ENCODE measurements around the gene SLC41A3.
"Not testable (repeated sequence)": the region's sequence is repeated elsewhere in the genome, so short reads cannot be mapped to it uniquely, and the experiment has no call there.

The SLC41A3 gene

DNA sequence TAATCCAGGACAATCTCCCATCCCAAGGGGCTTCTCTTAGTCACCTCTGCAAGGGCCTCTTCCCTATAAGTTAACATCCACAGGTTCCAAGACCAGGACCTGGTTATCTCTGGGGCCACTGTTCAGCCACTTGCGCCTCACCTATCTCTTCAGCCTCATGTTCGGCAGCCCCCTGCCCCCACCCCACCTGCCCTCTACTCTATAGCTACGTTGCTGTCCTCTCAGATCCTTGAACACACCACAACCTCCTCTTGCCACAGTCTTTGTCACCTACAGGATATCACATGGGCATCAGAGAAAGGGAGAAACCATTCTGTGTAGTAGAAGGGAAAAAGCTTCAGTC lies 33.9 kb downstream of the SLC41A3 start:
- TF ChIP-seq, protein P1, sequence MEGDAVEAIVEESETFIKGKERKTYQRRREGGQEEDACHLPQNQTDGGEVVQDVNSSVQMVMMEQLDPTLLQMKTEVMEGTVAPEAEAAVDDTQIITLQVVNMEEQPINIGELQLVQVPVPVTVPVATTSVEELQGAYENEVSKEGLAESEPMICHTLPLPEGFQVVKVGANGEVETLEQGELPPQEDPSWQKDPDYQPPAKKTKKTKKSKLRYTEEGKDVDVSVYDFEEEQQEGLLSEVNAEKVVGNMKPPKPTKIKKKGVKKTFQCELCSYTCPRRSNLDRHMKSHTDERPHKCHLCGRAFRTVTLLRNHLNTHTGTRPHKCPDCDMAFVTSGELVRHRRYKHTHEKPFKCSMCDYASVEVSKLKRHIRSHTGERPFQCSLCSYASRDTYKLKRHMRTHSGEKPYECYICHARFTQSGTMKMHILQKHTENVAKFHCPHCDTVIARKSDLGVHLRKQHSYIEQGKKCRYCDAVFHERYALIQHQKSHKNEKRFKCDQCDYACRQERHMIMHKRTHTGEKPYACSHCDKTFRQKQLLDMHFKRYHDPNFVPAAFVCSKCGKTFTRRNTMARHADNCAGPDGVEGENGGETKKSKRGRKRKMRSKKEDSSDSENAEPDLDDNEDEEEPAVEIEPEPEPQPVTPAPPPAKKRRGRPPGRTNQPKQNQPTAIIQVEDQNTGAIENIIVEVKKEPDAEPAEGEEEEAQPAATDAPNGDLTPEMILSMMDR (IDR thresholded peaks at IDR 0.05): no peak
- H3K27ac ChIP-seq: no peak overlapping the region

DNA sequence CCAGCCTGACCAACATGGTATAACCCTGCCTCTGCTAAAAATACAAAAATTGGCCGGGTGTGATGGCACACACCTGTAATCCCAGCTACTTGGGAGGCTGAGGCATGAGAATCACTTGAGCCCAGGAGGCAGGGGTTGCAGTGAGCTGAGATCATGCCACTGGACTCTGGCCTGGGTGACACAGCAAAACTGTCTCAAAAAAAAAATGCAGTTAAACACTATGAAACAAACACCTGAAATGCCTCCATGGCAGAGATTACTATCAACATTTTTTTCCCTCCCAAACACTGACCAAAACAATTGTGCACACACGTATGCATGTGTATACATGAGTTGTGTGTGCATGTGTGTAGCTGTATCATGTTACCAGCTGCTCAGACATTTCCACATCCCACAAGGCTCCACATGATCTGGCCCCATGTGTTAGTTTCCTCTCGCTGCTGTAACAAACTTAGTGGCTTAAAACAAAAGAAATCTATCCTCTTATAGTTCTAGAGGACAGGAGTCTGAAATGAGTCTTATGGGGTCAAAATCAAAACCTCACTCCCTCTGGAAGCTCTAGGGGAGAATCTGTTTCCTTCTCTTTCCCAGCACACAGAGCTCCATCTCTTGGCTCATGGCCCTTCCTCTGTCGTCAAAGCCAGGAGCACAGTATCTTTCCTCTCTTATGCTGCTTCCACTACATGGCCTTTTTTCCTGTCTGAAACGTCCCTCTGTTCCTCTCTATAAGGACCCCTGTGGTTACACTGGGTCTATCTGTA lies 34.5 kb downstream of the SLC41A3 start:
- no peak overlapping the region for H3K27ac ChIP-seq
- no peak for TF ChIP-seq ZFX (IDR thresholded peaks at IDR 0.05; ENCODE audit: borderline replicate concordance)
- TF ChIP-seq, protein P1 (IDR thresholded peaks at IDR 0.05): no peak

DNA sequence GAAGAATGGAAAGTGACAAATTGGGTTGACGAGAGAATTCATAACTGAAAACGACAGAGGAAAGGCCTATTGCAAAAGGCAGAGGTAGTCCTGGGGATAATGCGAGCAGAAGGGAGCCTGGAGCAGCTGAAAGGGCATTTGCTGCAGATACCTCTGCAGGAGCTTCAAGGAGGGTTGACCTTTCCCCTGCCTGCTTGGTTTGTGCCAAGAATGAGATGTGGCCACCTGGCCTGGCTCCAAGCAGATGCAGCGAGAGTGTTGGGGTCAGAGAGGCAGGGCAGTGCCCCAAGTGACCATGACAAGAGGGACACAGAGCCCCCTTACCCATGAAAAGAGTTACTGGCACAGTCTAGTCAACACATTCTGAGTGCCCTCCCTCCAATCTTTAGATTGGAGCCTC lies 43.5 kb downstream of the SLC41A3 start:
- no peak overlapping the region for H3K27ac ChIP-seq
- no peak for TF ChIP-seq ZFX (IDR thresholded peaks at IDR 0.05; ENCODE audit: borderline replicate concordance)

DNA sequence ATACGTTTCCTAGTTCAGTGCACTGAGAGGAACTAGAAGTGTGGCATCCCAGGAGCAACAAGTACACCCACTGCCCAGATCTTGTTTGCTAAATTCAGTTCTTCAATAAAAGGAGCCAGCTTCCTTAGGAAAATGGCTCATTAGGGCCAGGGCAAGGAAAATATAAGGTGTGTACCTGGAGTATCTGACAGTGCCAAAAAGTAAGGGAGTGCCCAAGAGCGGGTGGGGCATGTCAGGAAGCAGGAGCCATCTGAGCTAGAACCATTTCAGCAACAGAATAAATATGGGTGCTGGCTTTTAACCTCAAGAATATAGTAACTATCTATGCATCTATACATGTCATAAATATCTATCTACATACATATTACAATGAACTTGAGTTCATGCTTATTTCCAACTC lies 44.1 kb downstream of the SLC41A3 start:
- no peak overlapping the region for H3K27ac ChIP-seq
- TF ChIP-seq, protein P1 (IDR thresholded peaks at IDR 0.05): no peak
- TF ChIP-seq ZFX (IDR thresholded peaks at IDR 0.05; ENCODE audit: borderline replicate concordance): no peak

DNA sequence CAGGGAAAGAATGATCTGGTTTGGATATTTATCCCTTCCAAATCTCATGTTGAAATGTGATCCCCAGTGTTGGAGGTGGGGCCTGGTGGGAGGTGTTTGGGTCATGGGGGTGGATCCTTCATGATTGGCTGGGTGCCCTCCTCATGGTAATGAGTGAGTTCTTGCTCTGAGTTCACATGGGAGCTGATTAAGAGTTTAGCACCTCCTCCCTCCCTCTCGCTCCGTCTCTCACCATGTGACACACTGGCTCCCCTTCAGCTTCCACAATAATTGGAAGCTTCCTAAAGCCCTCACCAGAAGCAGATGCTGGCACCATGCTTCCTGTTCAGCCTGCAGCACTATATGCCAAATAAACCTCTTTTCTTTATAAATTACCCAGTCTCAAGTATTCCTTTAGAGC lies 45.1 kb downstream of the SLC41A3 start:
- H3K27ac ChIP-seq: not testable (repeated sequence)

DNA sequence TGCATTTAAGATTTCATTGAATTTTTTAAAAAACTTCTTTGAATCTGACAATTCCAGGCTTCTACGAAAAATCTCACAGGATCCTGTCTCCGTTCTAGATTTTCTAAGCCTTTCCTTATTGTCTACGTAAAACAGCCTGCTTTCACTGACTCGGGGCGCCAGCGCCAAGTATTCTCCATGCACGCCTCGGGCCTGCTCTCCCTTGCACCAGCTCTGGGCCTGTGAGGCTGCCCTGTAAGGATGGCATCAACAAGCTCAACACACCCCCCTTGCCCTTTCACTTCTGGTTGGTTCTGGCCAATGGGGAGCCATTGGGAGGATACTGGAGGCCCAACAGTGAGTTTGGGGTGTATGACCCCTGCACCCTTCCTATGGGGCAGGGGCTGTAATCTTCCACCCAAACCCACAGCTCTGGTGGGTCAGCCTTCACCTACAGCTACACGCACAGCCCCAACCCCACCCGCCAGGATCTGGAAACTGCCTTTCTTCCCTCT lies 47.8 kb downstream of the SLC41A3 start:
- no peak overlapping the region for H3K27ac ChIP-seq
- TF ChIP-seq ZFX (IDR thresholded peaks at IDR 0.05; ENCODE audit: borderline replicate concordance): no peak
- TF ChIP-seq, protein P1 (IDR thresholded peaks at IDR 0.05): no peak

DNA sequence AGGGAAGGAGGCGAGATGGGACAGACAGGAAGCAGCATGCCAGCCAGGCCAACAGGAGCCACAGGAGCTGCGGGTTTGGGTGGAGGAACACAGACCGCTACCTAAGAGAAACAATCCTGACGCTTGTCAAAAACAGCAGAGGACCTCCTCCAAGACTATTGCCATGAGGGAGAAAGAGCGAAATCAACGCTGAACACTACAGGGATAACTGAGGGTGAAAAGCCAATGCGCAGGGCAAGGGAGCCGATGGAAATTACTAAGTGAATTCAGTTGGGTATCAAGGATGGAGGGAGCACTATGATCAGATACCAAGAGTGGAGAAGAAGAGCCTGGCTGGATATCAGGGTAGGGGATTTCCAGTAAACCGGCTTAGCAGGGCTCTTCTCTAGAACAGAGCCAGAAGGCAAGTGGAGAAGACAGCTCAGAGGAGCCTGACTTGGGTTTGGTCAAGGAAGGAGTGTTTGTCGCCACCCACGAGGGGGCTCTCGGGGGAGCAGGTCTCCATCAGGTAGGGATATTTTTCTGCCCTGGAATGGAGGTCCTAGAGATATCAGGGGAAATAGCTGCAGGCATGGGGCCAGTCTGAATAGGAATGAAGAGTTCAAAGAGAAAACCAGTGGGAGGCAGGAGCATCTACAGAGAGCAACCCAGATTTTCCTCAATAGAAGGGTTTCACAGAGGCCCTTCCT lies 48.4 kb downstream of the SLC41A3 start:
- TF ChIP-seq, protein P1 (IDR thresholded peaks at IDR 0.05): no peak
- TF ChIP-seq ZFX (IDR thresholded peaks at IDR 0.05; ENCODE audit: borderline replicate concordance): no peak
- no peak overlapping the region for H3K27ac ChIP-seq

DNA sequence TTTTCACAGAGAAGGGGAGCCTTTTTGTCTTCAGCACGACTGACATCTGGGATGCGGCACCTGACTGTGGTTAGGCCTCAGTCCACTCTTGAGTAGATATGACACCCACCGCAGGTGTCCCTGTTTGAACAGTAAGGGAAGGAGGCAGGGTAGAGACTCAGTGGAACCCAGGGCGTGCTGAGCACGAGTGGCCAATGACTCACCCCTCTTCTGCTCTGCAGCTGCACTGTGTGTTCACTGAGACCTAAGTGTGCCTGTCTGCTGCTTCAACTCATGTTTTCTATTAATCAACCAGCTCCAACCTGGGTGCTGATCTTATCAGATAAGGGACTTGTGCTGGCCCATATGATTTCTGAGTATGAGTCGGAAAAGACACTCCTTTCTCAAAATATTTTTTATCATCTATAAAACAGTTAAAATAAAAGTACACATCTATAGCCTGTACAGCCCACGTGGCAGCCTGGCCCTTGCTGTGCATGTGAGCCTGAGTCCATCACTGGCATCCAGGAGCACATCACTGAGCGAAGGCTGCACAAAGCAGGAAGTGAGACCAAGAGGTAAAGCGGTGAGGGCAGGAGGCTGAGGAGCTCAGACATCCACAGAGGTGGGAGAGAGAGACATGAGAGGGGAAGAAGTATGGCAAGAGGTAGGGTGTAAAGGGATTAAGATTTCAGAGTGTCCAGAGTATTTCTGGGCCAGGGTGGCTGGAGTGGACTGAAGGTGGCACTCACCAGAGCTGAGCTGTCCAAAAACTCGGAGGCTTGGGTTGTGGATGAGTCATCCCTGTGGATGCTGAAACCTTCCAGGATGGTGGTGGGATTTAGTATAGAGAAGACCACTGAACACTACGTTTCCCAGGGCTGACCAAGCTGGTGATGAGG lies 49.2 kb downstream of the SLC41A3 start:
- H3K27ac ChIP-seq: no peak overlapping the region
- TF ChIP-seq, protein P1 (IDR thresholded peaks at IDR 0.05): no peak
- TF ChIP-seq ZFX (IDR thresholded peaks at IDR 0.05; ENCODE audit: borderline replicate concordance): no peak

Data from 22Rv1 (cell line).